Loucy (cell line): ENCODE measurements around the gene CDH2.

Experiments
- H2AFZ ChIP-seq: fragments of 200-600 bp; sonication (generic); 2 replicates; pipeline ENCODE4 v1.6.0; 2016; ENCODE audit warnings: antibody characterized with exemption, mild to moderate bottlenecking, low read length, moderate library complexity
- H3F3A ChIP-seq: fragments of 200-600 bp; 2 replicates; pipeline ENCODE4 v1.6.0; 2016; ENCODE audit warnings: antibody characterized with exemption, low read depth, mild to moderate bottlenecking
- H3K27me3 ChIP-seq: fragments of 200-600 bp; sonication (generic); 2 replicates; pipeline ENCODE4 v1.6.1; 2014; ENCODE audit warnings: low read length, mild to moderate bottlenecking; ENCODE audit not compliant: insufficient read depth, poor library complexity, severe bottlenecking
- H3K36me3 ChIP-seq: fragments of 200-600 bp; sonication (generic); 2 replicates; pipeline ENCODE4 v1.6.1; 2016; ENCODE audit warnings: low read length; ENCODE audit not compliant: insufficient read depth
- H3K4me1 ChIP-seq: fragments of 200-600 bp; sonication (generic); 2 replicates; pipeline ENCODE4 v1.5.1; 2014; ENCODE audit warnings: low read length, mild to moderate bottlenecking; ENCODE audit not compliant: insufficient read depth, poor library complexity, severe bottlenecking
- H3K4me2 ChIP-seq: fragments of 200-600 bp; sonication (generic); 2 replicates; pipeline ENCODE4 v1.6.0; 2014; ENCODE audit warnings: antibody characterized with exemption, low read length, low read depth, mild to moderate bottlenecking; ENCODE audit not compliant: poor library complexity, severe bottlenecking
- H3K4me3 ChIP-seq: fragments of 200-600 bp; sonication (generic); 2 replicates; pipeline ENCODE4 v1.5.1; 2014; ENCODE audit warnings: low read length, mild to moderate bottlenecking, mixed read lengths; ENCODE audit not compliant: poor library complexity, severe bottlenecking
- H3K79me2 ChIP-seq: fragments of 200-600 bp; sonication (generic); 2 replicates; pipeline ENCODE4 v1.6.1; 2014; ENCODE audit warnings: low read length; ENCODE audit not compliant: insufficient read depth
- H3K9ac ChIP-seq: fragments of 200-600 bp; sonication (generic); 2 replicates; pipeline ENCODE4 v1.6.0; 2014; ENCODE audit warnings: mild to moderate bottlenecking, low read depth, low read length, moderate library complexity; ENCODE audit not compliant: poor library complexity, severe bottlenecking
- H3K9me2 ChIP-seq: fragments of 200-600 bp; sonication (generic); replicated peaks from 2 replicates; pipeline ENCODE4 v1.6.1; 2016; ENCODE audit warnings: low read depth, low read length, mixed read lengths
- H3K9me3 ChIP-seq: fragments of 200-600 bp; sonication (generic); 2 replicates; pipeline ENCODE4 v1.6.1; 2014; ENCODE audit warnings: mild to moderate bottlenecking, antibody characterized with exemption, low read length, low read depth; ENCODE audit not compliant: insufficient read depth
- H4K20me1 ChIP-seq: fragments of 200-600 bp; sonication (generic); 2 replicates; pipeline ENCODE4 v1.6.0; 2014; ENCODE audit warnings: antibody characterized with exemption, low read length, mild to moderate bottlenecking; ENCODE audit not compliant: insufficient read depth, poor library complexity, severe bottlenecking
- CTCF ChIP-seq: fragments of 200-600 bp; sonication (generic); conservative IDR thresholded peaks from 2 replicates; pipeline ENCODE4 v1.5.1; 2014; ENCODE audit warnings: mild to moderate bottlenecking, antibody characterized with exemption, low read length
- EZH2phosphoT487 ChIP-seq: fragments of 200-600 bp; IDR thresholded peaks from 2 replicates; pipeline ENCODE4 v1.6.1; 2018; ENCODE audit warnings: antibody characterized with exemption, mild to moderate bottlenecking, moderate library complexity, borderline replicate concordance

Gene CDH2

DNA sequence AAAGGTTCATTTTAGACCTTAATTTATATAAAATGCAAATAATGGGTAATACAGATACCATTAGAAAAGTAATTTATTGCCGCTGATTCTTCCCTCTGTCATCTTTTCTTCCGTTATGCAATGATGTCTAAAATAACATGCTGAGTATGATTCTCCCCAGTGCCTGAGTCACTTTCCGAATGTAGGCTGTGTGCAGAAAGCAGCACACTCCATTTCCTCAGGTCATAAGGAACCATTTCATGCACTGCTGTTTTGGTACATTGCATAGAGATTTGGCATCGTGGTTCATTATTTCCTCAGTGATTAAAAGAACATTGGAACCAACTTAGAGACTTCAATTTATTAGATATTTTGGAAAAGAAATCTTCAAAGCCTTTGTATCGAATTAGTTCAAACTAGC lies 173.5 kb downstream of the CDH2 start:
- H3K79me2 ChIP-seq: no peaks in the 10 kb centered on the region
- no peak overlapping the region for H2AFZ ChIP-seq
- H3K4me2 ChIP-seq: no peak overlapping the region

DNA sequence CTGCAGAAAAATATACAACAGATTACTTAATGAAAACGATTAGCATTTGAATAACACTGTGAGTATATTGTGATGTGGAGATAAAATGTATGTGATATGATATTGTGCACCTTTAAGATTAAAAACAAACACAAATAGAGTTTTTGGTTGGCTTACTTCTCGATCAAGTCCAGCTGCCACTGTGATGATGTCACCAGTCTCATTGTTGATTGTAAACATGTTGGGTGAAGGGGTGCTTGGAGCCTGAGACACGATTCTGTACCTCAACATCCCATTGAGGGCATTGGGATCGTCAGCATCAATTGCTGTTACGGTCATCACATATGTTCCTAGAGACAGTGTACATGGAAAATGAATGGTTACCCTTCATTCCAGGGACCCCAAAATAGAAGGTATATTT lies 174.1 kb downstream of the CDH2 start:
- H3K4me3 ChIP-seq: no peak overlapping the region
- peaks cover 33% of the 10 kb centered on the region; the same call in 1 of the 2 replicates for H3K36me3 ChIP-seq
- H2AFZ ChIP-seq: no peak overlapping the region
- no peaks in the 10 kb centered on the region for H3F3A ChIP-seq
- H3K27me3 ChIP-seq: no peaks in the 10 kb centered on the region
- no peaks in the 10 kb centered on the region for H4K20me1 ChIP-seq
- no peaks in the 10 kb centered on the region for H3K9me2 ChIP-seq
- no peak overlapping the region for H3K4me2 ChIP-seq
- no peak overlapping the region for H3K9ac ChIP-seq
- no peak for TF ChIP-seq EZH2phosphoT487
- TF ChIP-seq CTCF: no peak
- H3K79me2 ChIP-seq: no peaks in the 10 kb centered on the region
- H3K9me3 ChIP-seq: no peaks in the 10 kb centered on the region
- no peaks in the 10 kb centered on the region for H3K4me1 ChIP-seq

More for the DNA sequence above, 173.5 kb downstream of the CDH2 start:
- no peaks in the 10 kb centered on the region for H3K9me2 ChIP-seq
- no peaks in the 10 kb centered on the region for H4K20me1 ChIP-seq
- H3K9me3 ChIP-seq: no peaks in the 10 kb centered on the region
- no peak overlapping the region for H3K4me3 ChIP-seq
- TF ChIP-seq EZH2phosphoT487 (no peak), CTCF (no peak)
- no peak overlapping the region for H3K9ac ChIP-seq
- no peaks in the 10 kb centered on the region for H3K27me3 ChIP-seq
- no peaks in the 10 kb centered on the region for H3F3A ChIP-seq
- H3K4me1 ChIP-seq: no peaks in the 10 kb centered on the region
- peaks cover 33% of the 10 kb centered on the region; the same call in 1 of the 2 replicates for H3K36me3 ChIP-seq

DNA sequence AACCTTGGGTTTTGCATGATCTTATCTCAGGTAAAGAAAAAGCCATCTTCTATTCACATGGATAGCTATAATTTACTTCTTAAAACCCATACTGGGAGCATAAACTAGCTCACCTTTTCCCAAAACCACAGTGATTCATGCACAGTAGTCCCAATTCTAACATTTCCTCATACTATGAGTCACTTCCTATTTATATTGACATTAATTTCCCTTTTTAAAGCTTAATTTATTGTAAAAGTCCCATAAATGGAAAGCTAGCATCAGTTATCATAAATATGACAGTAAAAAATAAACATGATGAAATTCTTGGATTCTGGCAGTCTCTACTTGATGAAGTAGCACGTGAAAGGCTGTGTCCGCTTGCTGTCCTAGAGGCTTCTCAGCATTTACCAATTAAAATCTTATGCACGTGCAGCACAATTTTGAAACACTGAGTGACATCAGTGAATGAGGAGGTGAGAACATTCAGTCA lies 180.1 kb downstream of the CDH2 start:
- Histone ChIP-seq H3K4me2 (no peak overlapping the region), H3K9ac (no peak overlapping the region), H3K4me3 (no peak overlapping the region), H3K9me2 (no peaks in the 10 kb centered on the region), H2AFZ (no peak overlapping the region), H3K9me3 (no peaks in the 10 kb centered on the region), H4K20me1 (no peaks in the 10 kb centered on the region), H3K27me3 (no peaks in the 10 kb centered on the region), H3K79me2 (no peaks in the 10 kb centered on the region), H3K36me3 (peaks cover 40% of the 10 kb centered on the region; the same call in 1 of the 2 replicates), H3F3A (no peaks in the 10 kb centered on the region), H3K4me1 (no peaks in the 10 kb centered on the region)
- no peak for TF ChIP-seq EZH2phosphoT487
- no peak for TF ChIP-seq CTCF
